BLaER1 (cell line): ENCODE data around the gene B4GAT1.
A peak's percentile ranks its signal among the peaks of the same experiment; 100 is the strongest.
"Not testable (repeated sequence)": the region's sequence is repeated elsewhere in the genome, so short reads cannot be mapped to it uniquely, and the experiment has no call there.

Experiments used
- H3K27ac ChIP-seq: shearing (Covaris generic); formaldehyde crosslinking; 2 replicates; pipeline ENCODE4 v1.8.1; 2022
- H3K27me3 ChIP-seq: shearing (Covaris generic); formaldehyde crosslinking; 2 replicates; pipeline ENCODE4 v1.8.1; 2022
- H3K36me3 ChIP-seq: shearing (Covaris generic); formaldehyde crosslinking; 2 replicates; pipeline ENCODE4 v1.8.1; 2022
- H3K4me1 ChIP-seq: shearing (Covaris generic); formaldehyde crosslinking; 2 replicates; pipeline ENCODE4 v1.8.1; 2022
- H3K4me2 ChIP-seq: shearing (Covaris generic); formaldehyde crosslinking; 2 replicates; pipeline ENCODE4 v1.8.1; 2022
- H3K4me3 ChIP-seq: shearing (Covaris generic); formaldehyde crosslinking; 2 replicates; pipeline ENCODE4 v1.8.1; 2022
- H3K9ac ChIP-seq: shearing (Covaris generic); formaldehyde crosslinking; 2 replicates; pipeline ENCODE4 v1.8.1; 2022
- H3K9me3 ChIP-seq: shearing (Covaris generic); formaldehyde crosslinking; 2 replicates; pipeline ENCODE4 v1.8.1; 2022
- H4K20me1 ChIP-seq: shearing (Covaris generic); formaldehyde crosslinking; 2 replicates; pipeline ENCODE4 v1.8.1; 2022
- Cebpa-rat ChIP-seq: shearing (Covaris generic); IDR thresholded peaks from 2 replicates; pipeline ENCODE4 v1.8.1; 2022

B4GAT1 gene

DNA sequence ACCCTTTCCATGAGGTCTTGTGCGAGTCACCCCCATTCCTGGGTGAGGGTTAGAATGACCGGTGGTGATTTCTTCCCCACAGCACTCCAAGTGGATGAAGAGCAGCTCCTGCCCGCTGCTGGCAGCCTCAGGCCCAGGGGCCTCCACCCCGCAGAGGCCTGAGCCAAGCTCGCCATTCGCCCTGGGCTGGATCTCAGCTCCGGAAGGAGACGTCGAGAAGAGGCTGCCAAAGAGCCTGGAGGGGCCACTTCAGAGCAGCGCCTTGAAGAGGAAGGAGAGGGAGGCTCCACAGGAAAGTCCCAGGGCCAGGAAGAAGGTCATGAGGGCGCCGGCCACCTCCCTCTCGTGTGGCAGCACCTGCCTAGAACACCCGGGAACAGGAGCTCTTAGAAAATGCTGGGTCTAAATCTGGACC, 15.8 kb upstream of the B4GAT1 start:
- no peaks in the 10 kb centered on the region for H3K27me3 ChIP-seq
- no peak overlapping the region for H3K9ac ChIP-seq
- H3K4me3 ChIP-seq: no peak overlapping the region
- peaks cover under 1% of the 10 kb centered on the region; the same call in 1 of the 2 replicates for H3K4me1 ChIP-seq
- peaks cover 26% of the 10 kb centered on the region for H4K20me1 ChIP-seq
- H3K36me3 ChIP-seq: peaks cover 96% of the 10 kb centered on the region
- no peak overlapping the region for H3K4me2 ChIP-seq
- no peak overlapping the region for H3K27ac ChIP-seq
- H3K9me3 ChIP-seq: no peaks in the 10 kb centered on the region
- TF ChIP-seq Cebpa-rat: no peak

DNA sequence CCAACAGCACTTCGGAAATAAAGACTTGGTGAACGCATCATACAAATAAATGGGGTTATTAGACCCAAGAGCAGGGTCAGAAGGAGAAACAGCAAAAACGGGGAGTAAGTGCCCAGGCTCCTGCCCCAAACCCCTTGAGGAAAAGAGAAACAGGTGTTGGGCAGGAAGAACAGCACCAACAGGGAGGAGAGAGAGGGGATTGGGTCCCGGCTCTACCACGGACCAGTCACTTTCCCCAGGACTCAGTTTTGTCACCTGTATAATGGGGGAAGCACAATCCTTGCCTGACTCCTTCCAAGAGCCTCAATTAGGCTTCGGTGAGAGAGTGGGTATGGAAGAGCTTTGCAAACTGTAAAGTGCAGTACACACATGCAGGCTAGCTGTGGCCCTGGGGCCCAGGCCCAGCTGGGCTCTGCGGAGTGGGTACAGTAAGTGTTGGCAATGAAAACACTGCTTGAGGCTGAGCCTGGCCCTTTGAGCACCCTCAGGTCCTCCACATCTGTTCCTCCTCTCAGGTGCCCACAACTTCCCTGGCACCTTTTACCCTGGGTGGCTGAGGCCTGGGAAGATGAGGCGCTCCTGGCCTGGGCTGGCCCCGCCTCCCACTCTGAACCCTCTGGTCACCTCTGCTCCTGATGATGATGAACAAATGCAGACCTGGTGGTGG, 15.2 kb upstream of the B4GAT1 start:
- Histone ChIP-seq H3K9ac (no peak overlapping the region), H3K27me3 (no peaks in the 10 kb centered on the region), H3K4me2 (no peak overlapping the region), H4K20me1 (peaks cover 20% of the 10 kb centered on the region), H3K9me3 (no peaks in the 10 kb centered on the region), H3K4me1 (no peaks in the 10 kb centered on the region), H3K27ac (no peak overlapping the region), H3K4me3 (no peak overlapping the region), H3K36me3 (peaks cover 95% of the 10 kb centered on the region)
- no peak for TF ChIP-seq Cebpa-rat

DNA sequence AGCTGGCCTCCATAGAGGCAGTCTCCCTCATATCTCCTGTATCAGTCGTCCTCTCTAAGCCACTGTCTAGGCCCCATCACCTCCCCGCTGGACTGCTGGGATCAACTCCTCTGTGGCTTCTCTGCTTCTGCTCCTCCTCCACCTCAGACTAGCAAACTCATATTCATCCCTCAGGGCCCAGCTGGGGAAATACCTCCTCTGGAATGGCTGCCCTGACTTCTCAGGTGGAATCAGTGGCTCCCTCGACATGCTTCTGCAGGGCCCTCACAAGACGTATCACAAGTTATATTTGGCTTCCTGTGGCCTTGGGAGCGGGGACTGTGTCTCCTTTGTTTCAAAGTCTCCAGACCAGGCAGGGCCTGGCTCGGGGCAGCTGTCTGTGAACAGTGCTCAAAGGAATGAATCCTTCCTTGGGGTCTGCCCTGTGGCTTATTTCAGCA, 14.1 kb upstream of the B4GAT1 start:
- TF ChIP-seq Cebpa-rat: no peak
- H3K27ac ChIP-seq: no peak overlapping the region; the same call in 1 of the 2 replicates

DNA sequence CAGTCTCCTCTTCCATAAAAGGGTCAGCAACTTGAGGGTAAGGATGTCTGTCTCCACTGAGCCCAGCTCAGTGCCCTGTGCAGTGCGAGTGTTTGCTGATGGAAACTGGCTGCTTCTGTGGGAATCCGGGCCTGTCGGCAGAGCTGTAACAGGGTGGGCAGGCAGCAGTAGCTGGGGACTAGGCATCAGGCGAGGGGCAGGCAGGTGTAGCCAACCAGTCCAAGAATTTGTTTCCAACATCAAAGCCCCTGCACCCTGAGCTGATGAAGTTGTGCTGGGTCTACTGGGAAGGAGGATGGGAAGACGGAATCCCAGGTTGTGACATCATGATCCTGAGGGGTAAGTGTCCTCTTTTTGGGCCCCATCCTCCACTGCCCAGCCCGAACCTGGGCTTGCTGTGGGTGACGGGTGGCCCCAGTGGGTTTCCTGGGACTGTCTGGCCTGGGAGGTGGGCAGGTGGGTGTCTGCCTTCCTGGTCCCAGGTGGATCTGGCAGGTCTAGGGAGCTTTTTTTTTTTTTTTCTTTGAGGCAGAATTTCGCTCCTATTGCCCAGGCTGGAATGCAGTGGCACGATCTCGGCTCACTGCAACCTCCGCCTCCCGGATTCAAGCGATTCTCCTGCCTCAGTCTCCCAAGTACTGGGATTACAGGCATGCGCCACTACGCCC, 13.1 kb upstream of the B4GAT1 start:
- Histone ChIP-seq H3K36me3 (peaks cover 85% of the 10 kb centered on the region), H3K4me3 (no peak overlapping the region), H3K27ac (no peak overlapping the region), H3K4me1 (no peaks in the 10 kb centered on the region), H3K27me3 (no peaks in the 10 kb centered on the region), H3K9ac (no peak overlapping the region), H3K4me2 (no peak overlapping the region), H3K9me3 (no peaks in the 10 kb centered on the region), H4K20me1 (peaks cover 12% of the 10 kb centered on the region; the same call in 1 of the 2 replicates)
- TF ChIP-seq Cebpa-rat: no peak

More for the DNA sequence above, 14.1 kb upstream of the B4GAT1 start:
- H3K27me3 ChIP-seq: no peaks in the 10 kb centered on the region
- H3K4me2 ChIP-seq: no peak overlapping the region
- no peak overlapping the region for H3K9ac ChIP-seq
- no peaks in the 10 kb centered on the region for H3K4me1 ChIP-seq
- H3K36me3 ChIP-seq: peaks cover 88% of the 10 kb centered on the region
- no peak overlapping the region for H3K4me3 ChIP-seq
- H3K9me3 ChIP-seq: no peaks in the 10 kb centered on the region
- peaks cover 12% of the 10 kb centered on the region; the same call in 1 of the 2 replicates for H4K20me1 ChIP-seq

DNA sequence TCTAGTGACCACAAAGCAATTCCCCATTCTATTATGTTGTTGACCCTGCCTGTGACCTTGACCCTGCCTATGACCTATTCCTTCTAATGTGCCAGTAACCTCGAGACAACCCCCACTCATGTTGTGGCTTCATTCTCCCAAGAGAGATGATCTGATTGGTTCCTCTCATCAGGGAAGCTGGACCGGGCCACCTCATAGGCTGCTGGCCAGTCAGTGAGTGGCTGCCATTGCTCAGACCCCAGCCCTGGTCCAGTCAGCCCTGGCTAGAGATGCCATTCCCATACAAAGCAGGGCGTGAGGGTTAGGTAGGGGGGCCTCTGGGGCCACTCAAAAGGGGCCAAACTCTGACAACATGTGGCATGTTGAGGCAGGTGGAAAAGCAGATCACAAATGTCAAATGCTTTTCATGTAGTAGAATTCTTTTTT, 12.2 kb upstream of the B4GAT1 start:
- Histone ChIP-seq H3K4me1 (no peaks in the 10 kb centered on the region), H4K20me1 (peaks cover 12% of the 10 kb centered on the region; the same call in 1 of the 2 replicates), H3K9me3 (no peaks in the 10 kb centered on the region), H3K36me3 (peaks cover 84% of the 10 kb centered on the region), H3K4me3 (no peak overlapping the region), H3K4me2 (no peak overlapping the region), H3K9ac (no peak overlapping the region), H3K27me3 (no peaks in the 10 kb centered on the region), H3K27ac (no peak overlapping the region)
- no peak for TF ChIP-seq Cebpa-rat

DNA sequence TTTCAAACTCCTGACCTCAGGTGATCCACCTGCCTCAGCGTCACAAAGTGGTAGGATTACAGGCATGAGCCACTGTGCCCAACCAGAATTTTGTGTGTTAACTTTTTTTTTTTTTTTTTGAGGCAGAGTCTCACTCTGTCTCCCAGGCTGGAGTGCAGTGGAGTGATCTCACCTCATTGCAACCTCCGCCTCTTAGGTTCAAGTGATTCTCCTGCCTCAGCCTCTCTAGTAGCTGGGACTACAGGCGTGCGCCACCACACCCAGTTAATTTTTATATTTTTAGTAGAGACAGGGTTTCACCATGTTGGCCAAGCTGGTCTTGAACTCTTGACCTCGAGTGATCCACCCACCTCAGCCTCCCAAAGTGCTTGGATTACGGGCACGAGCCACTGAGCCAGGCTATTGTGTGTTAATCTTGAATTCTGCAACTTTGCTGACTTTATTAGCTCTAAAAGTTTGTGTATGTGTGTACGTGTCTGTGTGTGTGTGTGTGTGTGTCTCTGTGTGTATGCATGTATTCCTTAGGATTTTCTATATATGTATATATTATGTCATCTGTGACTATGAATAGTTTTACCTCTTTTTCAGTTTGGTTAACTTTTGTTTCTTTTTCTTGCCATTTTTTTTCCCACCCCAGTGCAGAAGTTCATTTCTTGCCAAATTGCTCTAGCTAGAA, 3.3 kb upstream of the B4GAT1 start:
- not testable (repeated sequence) for H3K27ac ChIP-seq, H3K4me2 ChIP-seq, H3K4me3 ChIP-seq, H4K20me1 ChIP-seq, H3K27me3 ChIP-seq, H3K9ac ChIP-seq, H3K9me3 ChIP-seq
- H3K36me3 ChIP-seq: peaks cover 26% of the 10 kb centered on the region
- peaks cover 29% of the 10 kb centered on the region for H3K4me1 ChIP-seq

DNA sequence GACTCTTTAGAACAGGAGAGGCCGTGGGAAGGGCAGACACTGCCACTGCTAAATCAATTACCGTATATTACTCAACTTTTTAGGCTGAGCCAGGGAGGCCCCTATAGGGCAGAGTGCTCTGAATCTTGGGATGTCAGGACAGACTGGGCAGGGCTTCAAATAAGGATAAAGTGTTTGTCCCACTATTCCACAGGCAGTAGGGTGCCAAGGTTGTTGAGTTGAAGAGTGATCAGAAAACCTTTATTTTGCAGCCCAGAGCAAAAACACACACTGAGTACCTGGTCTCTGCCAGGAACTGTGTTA, 1.6 kb upstream of the B4GAT1 start:
- TF ChIP-seq Cebpa-rat: no peak
- no peak overlapping the region for H3K4me3 ChIP-seq

DNA sequence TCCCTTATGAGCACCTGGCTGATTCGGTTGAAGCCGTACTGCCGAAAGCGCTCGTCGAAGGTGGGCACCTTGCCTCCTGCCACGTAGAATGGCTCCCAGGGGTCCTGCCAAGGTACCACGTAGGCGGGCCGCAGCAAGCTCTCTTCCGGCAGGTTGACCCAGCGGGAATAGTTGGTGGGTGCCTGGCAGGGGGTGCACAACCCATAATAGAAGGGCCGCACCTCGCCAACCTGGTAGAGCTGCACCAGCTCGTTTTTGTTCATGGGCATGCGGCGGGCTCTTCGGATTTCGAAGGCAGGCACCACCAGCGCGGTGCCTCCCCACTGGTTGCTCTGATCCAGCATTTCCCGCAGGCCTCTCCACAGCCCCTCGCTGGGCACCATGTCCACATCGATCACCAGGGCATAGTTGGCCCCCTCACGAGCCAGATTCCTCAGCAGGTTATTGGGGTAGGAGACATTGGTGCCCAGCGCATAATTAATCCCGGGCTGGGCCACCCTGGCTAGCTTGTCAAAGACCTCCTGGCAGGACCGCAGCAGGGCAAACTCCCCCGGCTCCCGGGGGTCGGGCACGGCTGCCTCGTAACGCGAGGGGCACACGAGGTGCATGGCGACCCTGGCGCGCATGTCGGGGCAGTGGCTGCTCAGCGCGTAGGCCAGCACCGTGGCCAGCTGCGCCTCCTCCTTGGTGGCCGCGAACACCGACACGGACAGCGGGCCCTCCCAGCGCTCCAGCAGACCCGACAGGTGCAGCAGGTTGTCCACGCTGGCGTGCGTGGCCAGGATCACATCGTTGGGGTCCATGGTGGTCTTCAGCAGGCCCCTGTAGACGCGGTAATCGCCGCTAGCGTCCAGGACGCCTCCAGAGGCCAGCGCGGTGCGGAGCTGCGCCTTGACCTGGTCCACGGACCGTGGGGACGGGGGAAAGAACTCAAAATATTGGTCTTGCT, 679 bp downstream of the B4GAT1 start:
- Histone ChIP-seq H3K4me3 (peak overlapping the region; percentile 90), H3K4me2 (peak overlapping the region; percentile 99), H3K9ac (peak overlapping the region; percentile 89), H3K27me3 (no peaks in the 10 kb centered on the region), H3K27ac (peak overlapping the region; percentile 82), H3K9me3 (no peaks in the 10 kb centered on the region), H3K36me3 (peaks cover 19% of the 10 kb centered on the region), H4K20me1 (peaks cover 19% of the 10 kb centered on the region), H3K4me1 (peaks cover 50% of the 10 kb centered on the region)
- no peak for TF ChIP-seq Cebpa-rat

More for the DNA sequence above, 1.6 kb upstream of the B4GAT1 start:
- H3K27me3 ChIP-seq: no peaks in the 10 kb centered on the region
- H4K20me1 ChIP-seq: peaks cover 6% of the 10 kb centered on the region
- H3K27ac ChIP-seq: no peak overlapping the region
- H3K9ac ChIP-seq: no peak overlapping the region
- H3K9me3 ChIP-seq: no peaks in the 10 kb centered on the region
- peaks cover 11% of the 10 kb centered on the region for H3K36me3 ChIP-seq
- H3K4me2 ChIP-seq: peak overlapping the region; percentile 78; the same call in 1 of the 2 replicates
- peaks cover 40% of the 10 kb centered on the region for H3K4me1 ChIP-seq

DNA sequence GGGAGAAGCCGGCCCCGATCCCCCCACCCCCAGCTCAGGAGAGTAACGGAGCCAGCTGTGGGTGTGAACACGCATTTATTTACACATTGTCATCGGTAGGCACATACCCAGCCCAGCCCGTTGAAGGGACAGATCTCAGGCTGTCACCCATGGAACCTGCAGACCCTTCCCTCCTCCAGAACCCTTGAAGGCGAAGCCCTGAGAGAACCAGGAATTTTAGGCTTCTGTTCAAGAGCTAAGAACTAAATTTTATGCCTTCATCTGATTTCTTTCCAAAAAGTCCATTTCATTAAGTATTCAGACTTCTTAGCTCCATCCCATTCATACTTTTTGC, 2.1 kb downstream of the B4GAT1 start:
- Histone ChIP-seq H3K27ac (peak overlapping the region; percentile 18; the same call in 1 of the 2 replicates), H3K27me3 (no peaks in the 10 kb centered on the region), H3K4me1 (peaks cover 50% of the 10 kb centered on the region), H3K9ac (peak overlapping the region; percentile 89), H3K9me3 (no peaks in the 10 kb centered on the region), H3K36me3 (peaks cover 34% of the 10 kb centered on the region), H4K20me1 (peaks cover 19% of the 10 kb centered on the region), H3K4me2 (peak overlapping the region; percentile 99), H3K4me3 (peak overlapping the region; percentile 90)
- no peak for TF ChIP-seq Cebpa-rat
